Activated CD4-positive, alpha-beta T cell treated with anti-CD3 and anti-CD28 coated beads for 36 hours (primary cell): Measurements from ENCODE around the gene HBQ1. TPM values are rescaled to one million over a fixed set of nuclear protein-coding genes. Genes with fewer than 3 reads are reported as not detected.
"Not testable (repeated sequence)": the region's sequence is repeated elsewhere in the genome, so short reads cannot be mapped to it uniquely, and the experiment has no call there.

Experiments
- ATAC-seq: fragments of 200-7000 bp; cut with Tn5 transposase; one replicate; pipeline ENCODE4 v1.10.0; 2021; ENCODE audit warnings: mild to moderate bottlenecking, moderate library complexity
- CTCF ChIA-PET: fragments of 350-600 bp; sonication (Branson Sonifier 250); formaldehyde crosslinking; loops from one replicate; lab custom pipeline; 2021; ENCODE audit warnings: antibody characterized with exemption; lab: Charles Lee
- POLR2A ChIA-PET: fragments of 350-600 bp; sonication (Branson Sonifier 250); formaldehyde crosslinking; loops from one replicate; lab custom pipeline; 2021; ENCODE audit warnings: antibody characterized with exemption, inconsistent platforms; lab: Charles Lee
- DNase-seq: peaks from one replicate; pipeline ENCODE4 v3.0.0-alpha.2; 2020
- H3K27ac Mint-ChIP-seq: one replicate; pipeline ENCODE4 v1.8.0; 2021; ENCODE audit warnings: mixed read lengths
- H3K27me3 Mint-ChIP-seq: one replicate; pipeline ENCODE4 v1.8.0; 2021; ENCODE audit warnings: mixed read lengths
- H3K36me3 Mint-ChIP-seq: one replicate; pipeline ENCODE4 v1.8.0; 2021; ENCODE audit warnings: low read depth, mixed read lengths
- H3K4me1 Mint-ChIP-seq: one replicate; pipeline ENCODE4 v1.8.0; 2021; ENCODE audit warnings: mixed read lengths
- H3K4me3 Mint-ChIP-seq: one replicate; pipeline ENCODE4 v1.8.0; 2021; ENCODE audit warnings: mild to moderate bottlenecking, moderate library complexity, mixed read lengths
- H3K9me3 Mint-ChIP-seq: one replicate; pipeline ENCODE4 v1.8.0; 2021; ENCODE audit warnings: low read depth, mixed read lengths
- intact Hi-C, 2 experiments: fragments of 100-400 bp; cut with DNase I in 1 of 2; cut with micrococcal nuclease in 1 of 2; formaldehyde crosslinking; loops; one replicate each; pipeline versions ENCODE4 v1.14.2 to v1.15.1; 2022 to 2024; cut with DNase I, micrococcal nuclease
- total RNA-seq, 2 experiments: library from RNA; stranded (reverse); gene quantifications; one replicate each; pipeline ENCODE4 v1.2.3, GENCODE V29; 2021

The HBQ1 gene
- total RNA-seq, 2 experiments from 2014 or later = 0.37 to 1.1 TPM

- H3K4me1 Mint-ChIP-seq, DNase-seq, POLR2A ChIA-PET, H3K36me3 Mint-ChIP-seq, H3K27ac Mint-ChIP-seq, H3K9me3 Mint-ChIP-seq, H3K4me3 Mint-ChIP-seq, ATAC-seq, intact Hi-C loops: not testable (repeated sequence)
- H3K27me3 Mint-ChIP-seq = peaks cover 55% of the 10 kb centered on the region
- CTCF ChIA-PET = interaction anchor here (0.9 kb wide), 1 partner anchor 9 kb away, joined by 4 read pairs; no protein-coding TSS in a partner anchor
Measured at GRCh38 chr16:170088-170507, 10.2 kb upstream of the HBQ1 start.

DNA sequence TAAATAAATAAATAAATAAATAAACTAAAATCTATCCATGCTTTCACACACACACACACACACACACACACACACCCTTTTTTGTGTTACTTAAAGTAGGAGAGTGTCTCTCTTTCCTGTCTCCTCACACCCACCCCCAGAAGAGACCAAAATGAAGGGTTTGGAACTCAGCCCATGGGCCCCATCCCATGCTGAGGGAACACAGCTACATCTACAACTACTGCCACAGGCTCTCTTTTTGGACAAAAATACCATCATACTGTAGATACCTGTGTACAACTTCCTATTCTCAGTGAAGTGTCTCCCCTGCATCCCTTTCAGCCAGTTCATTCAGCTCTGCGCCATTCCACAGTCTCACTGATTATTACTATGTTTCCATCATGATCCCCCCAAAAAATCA lies 9.5 kb upstream of the HBQ1 start:
- Mint-ChIP-seq H3K27me3 (peaks cover 61% of the 10 kb centered on the region), H3K27ac (no peak overlapping the region), H3K36me3 (no peaks in the 10 kb centered on the region), H3K4me3 (no peak overlapping the region), H3K9me3 (no peaks in the 10 kb centered on the region), H3K4me1 (peaks cover 3% of the 10 kb centered on the region)
- no peak for DNase-seq
- ChIA-PET POLR2A (no interaction called here), CTCF (interaction anchor here (0.9 to 1.2 kb wide), 2 partner anchors 8 to 64 kb away, joined by 3 to 4 read pairs; no protein-coding TSS in a partner anchor)
- ATAC-seq = no peak
- intact Hi-C loops = no loop called here

DNA sequence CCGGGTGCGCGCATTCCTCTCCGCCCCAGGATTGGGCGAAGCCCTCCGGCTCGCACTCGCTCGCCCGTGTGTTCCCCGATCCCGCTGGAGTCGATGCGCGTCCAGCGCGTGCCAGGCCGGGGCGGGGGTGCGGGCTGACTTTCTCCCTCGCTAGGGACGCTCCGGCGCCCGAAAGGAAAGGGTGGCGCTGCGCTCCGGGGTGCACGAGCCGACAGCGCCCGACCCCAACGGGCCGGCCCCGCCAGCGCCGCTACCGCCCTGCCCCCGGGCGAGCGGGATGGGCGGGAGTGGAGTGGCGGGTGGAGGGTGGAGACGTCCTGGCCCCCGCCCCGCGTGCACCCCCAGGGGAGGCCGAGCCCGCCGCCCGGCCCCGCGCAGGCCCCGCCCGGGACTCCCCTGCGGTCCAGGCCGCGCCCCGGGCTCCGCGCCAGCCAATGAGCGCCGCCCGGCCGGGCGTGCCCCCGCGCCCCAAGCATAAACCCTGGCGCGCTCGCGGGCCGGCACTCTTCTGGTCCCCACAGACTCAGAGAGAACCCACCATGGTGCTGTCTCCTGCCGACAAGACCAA lies 7.8 kb upstream of the HBQ1 start, which contains the start of gene HBA2:
Gene HBA2 (plus strand): TSS at position 503 of the 568 bp plus-strand sequence. CDS start 37 bp downstream, at position 540.
- H3K4me1 Mint-ChIP-seq, CTCF ChIA-PET, H3K4me3 Mint-ChIP-seq, H3K36me3 Mint-ChIP-seq, DNase-seq, intact Hi-C loops, POLR2A ChIA-PET, H3K9me3 Mint-ChIP-seq, H3K27ac Mint-ChIP-seq: not testable (repeated sequence)
- ATAC-seq = peak; percentile 55
- peaks cover 50% of the 10 kb centered on the region for H3K27me3 Mint-ChIP-seq

DNA sequence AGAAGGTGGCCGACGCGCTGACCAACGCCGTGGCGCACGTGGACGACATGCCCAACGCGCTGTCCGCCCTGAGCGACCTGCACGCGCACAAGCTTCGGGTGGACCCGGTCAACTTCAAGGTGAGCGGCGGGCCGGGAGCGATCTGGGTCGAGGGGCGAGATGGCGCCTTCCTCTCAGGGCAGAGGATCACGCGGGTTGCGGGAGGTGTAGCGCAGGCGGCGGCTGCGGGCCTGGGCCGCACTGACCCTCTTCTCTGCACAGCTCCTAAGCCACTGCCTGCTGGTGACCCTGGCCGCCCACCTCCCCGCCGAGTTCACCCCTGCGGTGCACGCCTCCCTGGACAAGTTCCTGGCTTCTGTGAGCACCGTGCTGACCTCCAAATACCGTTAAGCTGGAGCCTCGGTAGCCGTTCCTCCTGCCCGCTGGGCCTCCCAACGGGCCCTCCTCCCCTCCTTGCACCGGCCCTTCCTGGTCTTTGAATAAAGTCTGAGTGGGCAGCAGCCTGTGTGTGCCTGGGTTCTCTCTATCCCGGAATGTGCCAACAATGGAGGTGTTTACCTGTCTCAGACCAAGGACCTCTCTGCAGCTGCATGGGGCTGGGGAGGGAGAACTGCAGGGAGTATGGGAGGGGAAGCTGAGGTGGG lies 6.9 kb upstream of the HBQ1 start:
- POLR2A ChIA-PET, ATAC-seq, H3K4me1 Mint-ChIP-seq: not testable (repeated sequence)

GRCh38 chr16:173928-174769 lies 6.1 kb upstream of the HBQ1 start:
- H3K4me3 Mint-ChIP-seq, H3K4me1 Mint-ChIP-seq, H3K27ac Mint-ChIP-seq, H3K9me3 Mint-ChIP-seq, intact Hi-C loops, POLR2A ChIA-PET, ATAC-seq, H3K36me3 Mint-ChIP-seq, CTCF ChIA-PET, DNase-seq: not testable (repeated sequence)
- H3K27me3 Mint-ChIP-seq = peaks cover 49% of the 10 kb centered on the region

More for the DNA sequence above, 6.9 kb upstream of the HBQ1 start:
- H3K36me3 Mint-ChIP-seq, intact Hi-C loops, H3K4me3 Mint-ChIP-seq, H3K27ac Mint-ChIP-seq, H3K9me3 Mint-ChIP-seq, DNase-seq, CTCF ChIA-PET: not testable (repeated sequence)
- H3K27me3 Mint-ChIP-seq = peaks cover 53% of the 10 kb centered on the region

GRCh38 chr16:175011-175949 lies 5.0 kb upstream of the HBQ1 start:
- Mint-ChIP-seq H3K27me3 (peaks cover 50% of the 10 kb centered on the region), H3K27ac (no peak overlapping the region), H3K36me3 (no peaks in the 10 kb centered on the region), H3K4me3 (no peak overlapping the region), H3K4me1 (no peaks in the 10 kb centered on the region), H3K9me3 (no peaks in the 10 kb centered on the region)
- CTCF ChIA-PET = no interaction called here
- intact Hi-C loops = no loop called here
- POLR2A ChIA-PET = no interaction called here
- ATAC-seq (no peak), DNase-seq (no peak)

DNA sequence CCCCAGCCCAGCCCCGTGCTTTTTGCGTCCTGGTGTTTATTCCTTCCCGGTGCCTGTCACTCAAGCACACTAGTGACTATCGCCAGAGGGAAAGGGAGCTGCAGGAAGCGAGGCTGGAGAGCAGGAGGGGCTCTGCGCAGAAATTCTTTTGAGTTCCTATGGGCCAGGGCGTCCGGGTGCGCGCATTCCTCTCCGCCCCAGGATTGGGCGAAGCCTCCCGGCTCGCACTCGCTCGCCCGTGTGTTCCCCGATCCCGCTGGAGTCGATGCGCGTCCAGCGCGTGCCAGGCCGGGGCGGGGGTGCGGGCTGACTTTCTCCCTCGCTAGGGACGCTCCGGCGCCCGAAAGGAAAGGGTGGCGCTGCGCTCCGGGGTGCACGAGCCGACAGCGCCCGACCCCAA lies 4.3 kb upstream of the HBQ1 start:
- DNase-seq, ATAC-seq, CTCF ChIA-PET, H3K9me3 Mint-ChIP-seq, H3K36me3 Mint-ChIP-seq, H3K4me3 Mint-ChIP-seq, H3K27ac Mint-ChIP-seq, POLR2A ChIA-PET, H3K4me1 Mint-ChIP-seq, intact Hi-C loops: not testable (repeated sequence)
- H3K27me3 Mint-ChIP-seq = peaks cover 45% of the 10 kb centered on the region

DNA sequence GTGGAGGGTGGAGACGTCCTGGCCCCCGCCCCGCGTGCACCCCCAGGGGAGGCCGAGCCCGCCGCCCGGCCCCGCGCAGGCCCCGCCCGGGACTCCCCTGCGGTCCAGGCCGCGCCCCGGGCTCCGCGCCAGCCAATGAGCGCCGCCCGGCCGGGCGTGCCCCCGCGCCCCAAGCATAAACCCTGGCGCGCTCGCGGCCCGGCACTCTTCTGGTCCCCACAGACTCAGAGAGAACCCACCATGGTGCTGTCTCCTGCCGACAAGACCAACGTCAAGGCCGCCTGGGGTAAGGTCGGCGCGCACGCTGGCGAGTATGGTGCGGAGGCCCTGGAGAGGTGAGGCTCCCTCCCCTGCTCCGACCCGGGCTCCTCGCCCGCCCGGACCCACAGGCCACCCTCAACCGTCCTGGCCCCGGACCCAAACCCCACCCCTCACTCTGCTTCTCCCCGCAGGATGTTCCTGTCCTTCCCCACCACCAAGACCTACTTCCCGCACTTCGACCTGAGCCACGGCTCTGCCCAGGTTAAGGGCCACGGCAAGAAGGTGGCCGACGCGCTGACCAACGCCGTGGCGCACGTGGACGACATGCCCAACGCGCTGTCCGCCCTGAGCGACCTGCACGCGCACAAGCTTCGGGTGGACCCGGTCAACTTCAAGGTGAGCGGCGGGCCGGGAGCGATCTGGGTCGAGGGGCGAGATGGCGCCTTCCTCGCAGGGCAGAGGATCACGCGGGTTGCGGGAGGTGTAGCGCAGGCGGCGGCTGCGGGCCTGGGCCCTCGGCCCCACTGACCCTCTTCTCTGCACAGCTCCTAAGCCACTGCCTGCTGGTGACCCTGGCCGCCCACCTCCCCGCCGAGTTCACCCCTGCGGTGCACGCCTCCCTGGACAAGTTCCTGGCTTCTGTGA lies 3.5 kb upstream of the HBQ1 start, which contains the start of gene HBA1:
Gene HBA1 (plus strand): TSS at position 204 of the 906 bp plus-strand sequence. CDS start 37 bp downstream, at position 241.
- intact Hi-C loops, H3K36me3 Mint-ChIP-seq, H3K9me3 Mint-ChIP-seq, H3K4me3 Mint-ChIP-seq, H3K27ac Mint-ChIP-seq, DNase-seq, POLR2A ChIA-PET, H3K4me1 Mint-ChIP-seq: not testable (repeated sequence)
- CTCF ChIA-PET = interaction anchor here (1.2 to 1.4 kb wide), 2 partner anchors 70 to 112 kb away, joined by 3 to 5 read pairs; no protein-coding TSS in a partner anchor
- peaks cover 42% of the 10 kb centered on the region for H3K27me3 Mint-ChIP-seq
- ATAC-seq = peak; percentile 37

- H3K27me3 Mint-ChIP-seq = peaks cover 40% of the 10 kb centered on the region
- no peak for ATAC-seq
- no peaks in the 10 kb centered on the region for H3K9me3 Mint-ChIP-seq
- DNase-seq = no peak
- H3K4me1 Mint-ChIP-seq = peaks cover 3% of the 10 kb centered on the region
- H3K27ac Mint-ChIP-seq = no peak overlapping the region
- H3K4me3 Mint-ChIP-seq = no peak overlapping the region
- CTCF ChIA-PET = interaction anchor here (1.2 to 1.4 kb wide), 2 partner anchors 70 to 112 kb away, joined by 3 to 5 read pairs; no protein-coding TSS in a partner anchor
- no peaks in the 10 kb centered on the region for H3K36me3 Mint-ChIP-seq
- intact Hi-C loops = no loop called here
- POLR2A ChIA-PET = no interaction called here
Measured at GRCh38 chr16:177394-177822, 2.9 kb upstream of the HBQ1 start.
